Heart left ventricle (tissue), 13 donors: ENCODE results near the gene HOPX.

Experiments
- CTCF ChIP-seq, 12 donors: fragments of 200-600 bp; sonication (generic) in 4 of 12; IDR thresholded peaks; one replicate each; pipeline versions ENCODE4 v1.5.0 to v1.8.0; 2018 to 2022; ENCODE audit warnings: antibody characterized with exemption in 12 of 12, mild to moderate bottlenecking in 5 of 12
- POLR2A ChIP-seq, 2 donors: fragments of 450-650 bp; IDR thresholded peaks; one replicate each; pipeline ENCODE4 v1.6.1; 2017; ENCODE audit warnings: antibody characterized with exemption in 2 of 2, mild to moderate bottlenecking in 2 of 2, moderate library complexity in 2 of 2
- donor health status: ischemic (EF 13 %, LVEDD 7.1; RV severe dilation, severe dysfunction).
- donor health status: DM: no; HTN: yes; CAD: no.
- donor health status: DM: no; HTN: no; CAD: no.
- donor health status: ischemic (EF 25% LVEDD 6.9; RV normal size, moderate dysfunction).
- donor health status: ischemic (EF 25% LVEDD 5.7; RV mildly dilated, moderate dysfunction).
- donor health status: ischemic (EF 35%, LVEDD 5.7; RV mildly dilated, moderate dysfunction).
- donor health status: nonischemic (EF 11% LVEDD 7.7; RV severe dilation, severe dysfunction).
- donor health status: DM: yes; HTN: yes; CAD: no.
- donor health status: PGD.
- donor health status: ischemic (EF 29% LVEDD 5.4; RV normal size, mild dysfunction).
- donor health status: nonischemic (EF 23%, LVEDD 6.1; RV moderate dilation, normal function).

DNA sequence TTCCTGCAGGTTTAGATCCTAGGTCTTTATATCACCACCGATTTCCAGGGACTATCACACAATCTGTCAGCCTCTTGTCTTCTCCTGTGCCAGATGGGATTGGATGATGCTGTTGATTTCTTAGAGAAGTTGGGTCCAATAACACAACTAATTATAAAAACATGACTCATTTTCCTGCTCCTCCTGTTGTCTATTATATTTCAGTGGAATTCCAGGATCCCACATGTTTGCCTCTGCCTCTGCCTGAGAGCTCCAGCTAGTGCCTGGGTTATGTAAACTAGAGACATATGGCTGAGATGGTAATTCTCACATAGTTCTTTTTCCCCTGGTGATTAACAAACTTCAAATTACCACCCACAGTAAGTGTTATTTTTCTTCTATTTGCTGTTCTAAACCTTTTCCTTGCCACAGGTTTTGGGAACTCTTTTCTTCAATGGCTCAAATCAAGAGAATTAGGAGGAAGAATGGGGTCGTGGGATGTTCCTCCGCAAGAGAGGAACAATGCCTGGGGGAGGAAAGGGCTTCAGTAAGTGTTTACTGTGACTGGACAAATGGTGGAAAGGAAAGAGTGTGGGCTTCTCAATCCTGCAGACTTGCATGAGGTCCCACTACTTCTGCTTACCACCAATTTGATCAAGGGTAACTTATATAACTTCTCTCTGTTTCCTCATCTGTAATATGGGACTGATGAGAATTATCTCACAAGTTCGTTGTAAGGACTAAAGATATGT lies 3.4 kb upstream of the HOPX start:
- no peak for TF ChIP-seq POLR2A (IDR thresholded peaks at IDR 0.05)
- TF ChIP-seq CTCF (IDR thresholded peaks at IDR 0.05), result no peak
